ENCODE results near the gene PPP6R2.

DNA sequence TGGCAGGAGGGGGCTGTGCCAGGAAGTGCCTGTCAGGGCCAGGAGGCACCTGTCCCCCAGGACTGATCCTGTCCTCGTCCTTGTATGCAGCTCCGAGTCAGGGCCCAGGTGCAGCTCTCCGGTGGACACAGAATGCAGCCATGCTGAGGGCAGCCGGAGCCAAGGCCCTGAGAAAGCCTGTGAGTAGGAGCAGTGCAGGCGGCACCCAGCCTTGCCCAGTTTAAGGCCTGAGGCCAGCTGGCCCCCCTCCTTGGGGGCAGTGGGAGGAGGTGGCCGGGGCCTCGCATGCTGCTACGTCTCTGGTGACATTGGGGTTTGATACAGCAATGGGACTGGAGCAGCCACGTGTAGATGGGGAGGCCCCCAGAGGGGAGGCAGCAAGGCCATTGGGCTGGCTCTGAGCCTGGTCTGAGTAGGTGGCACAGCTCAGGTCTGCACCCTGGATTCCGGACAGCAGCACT is 96.8 kb downstream of the PPP6R2 start:
- TF ChIP-seq, protein P1, sequence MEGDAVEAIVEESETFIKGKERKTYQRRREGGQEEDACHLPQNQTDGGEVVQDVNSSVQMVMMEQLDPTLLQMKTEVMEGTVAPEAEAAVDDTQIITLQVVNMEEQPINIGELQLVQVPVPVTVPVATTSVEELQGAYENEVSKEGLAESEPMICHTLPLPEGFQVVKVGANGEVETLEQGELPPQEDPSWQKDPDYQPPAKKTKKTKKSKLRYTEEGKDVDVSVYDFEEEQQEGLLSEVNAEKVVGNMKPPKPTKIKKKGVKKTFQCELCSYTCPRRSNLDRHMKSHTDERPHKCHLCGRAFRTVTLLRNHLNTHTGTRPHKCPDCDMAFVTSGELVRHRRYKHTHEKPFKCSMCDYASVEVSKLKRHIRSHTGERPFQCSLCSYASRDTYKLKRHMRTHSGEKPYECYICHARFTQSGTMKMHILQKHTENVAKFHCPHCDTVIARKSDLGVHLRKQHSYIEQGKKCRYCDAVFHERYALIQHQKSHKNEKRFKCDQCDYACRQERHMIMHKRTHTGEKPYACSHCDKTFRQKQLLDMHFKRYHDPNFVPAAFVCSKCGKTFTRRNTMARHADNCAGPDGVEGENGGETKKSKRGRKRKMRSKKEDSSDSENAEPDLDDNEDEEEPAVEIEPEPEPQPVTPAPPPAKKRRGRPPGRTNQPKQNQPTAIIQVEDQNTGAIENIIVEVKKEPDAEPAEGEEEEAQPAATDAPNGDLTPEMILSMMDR (IDR thresholded peaks at IDR 0.05; ENCODE audit: poor library complexity, severe bottlenecking) = no peak
- TF ChIP-seq EP300 (conservative IDR thresholded peaks at IDR 0.05; ENCODE audit: poor library complexity, severe bottlenecking) = no peak
- no peak for TF ChIP-seq POLR2AphosphoS5 (IDR thresholded peaks at IDR 0.05)
- no peak for TF ChIP-seq EZH2 (IDR thresholded peaks at IDR 0.05; ENCODE audit: borderline replicate concordance, insufficient read depth, low read length, poor library complexity, severe bottlenecking)
- TF ChIP-seq RAD21 (conservative IDR thresholded peaks at IDR 0.05) = no peak
- no peak for TF ChIP-seq SMC3 (conservative IDR thresholded peaks at IDR 0.05; ENCODE audit: poor library complexity)
- TF ChIP-seq, protein P2, sequence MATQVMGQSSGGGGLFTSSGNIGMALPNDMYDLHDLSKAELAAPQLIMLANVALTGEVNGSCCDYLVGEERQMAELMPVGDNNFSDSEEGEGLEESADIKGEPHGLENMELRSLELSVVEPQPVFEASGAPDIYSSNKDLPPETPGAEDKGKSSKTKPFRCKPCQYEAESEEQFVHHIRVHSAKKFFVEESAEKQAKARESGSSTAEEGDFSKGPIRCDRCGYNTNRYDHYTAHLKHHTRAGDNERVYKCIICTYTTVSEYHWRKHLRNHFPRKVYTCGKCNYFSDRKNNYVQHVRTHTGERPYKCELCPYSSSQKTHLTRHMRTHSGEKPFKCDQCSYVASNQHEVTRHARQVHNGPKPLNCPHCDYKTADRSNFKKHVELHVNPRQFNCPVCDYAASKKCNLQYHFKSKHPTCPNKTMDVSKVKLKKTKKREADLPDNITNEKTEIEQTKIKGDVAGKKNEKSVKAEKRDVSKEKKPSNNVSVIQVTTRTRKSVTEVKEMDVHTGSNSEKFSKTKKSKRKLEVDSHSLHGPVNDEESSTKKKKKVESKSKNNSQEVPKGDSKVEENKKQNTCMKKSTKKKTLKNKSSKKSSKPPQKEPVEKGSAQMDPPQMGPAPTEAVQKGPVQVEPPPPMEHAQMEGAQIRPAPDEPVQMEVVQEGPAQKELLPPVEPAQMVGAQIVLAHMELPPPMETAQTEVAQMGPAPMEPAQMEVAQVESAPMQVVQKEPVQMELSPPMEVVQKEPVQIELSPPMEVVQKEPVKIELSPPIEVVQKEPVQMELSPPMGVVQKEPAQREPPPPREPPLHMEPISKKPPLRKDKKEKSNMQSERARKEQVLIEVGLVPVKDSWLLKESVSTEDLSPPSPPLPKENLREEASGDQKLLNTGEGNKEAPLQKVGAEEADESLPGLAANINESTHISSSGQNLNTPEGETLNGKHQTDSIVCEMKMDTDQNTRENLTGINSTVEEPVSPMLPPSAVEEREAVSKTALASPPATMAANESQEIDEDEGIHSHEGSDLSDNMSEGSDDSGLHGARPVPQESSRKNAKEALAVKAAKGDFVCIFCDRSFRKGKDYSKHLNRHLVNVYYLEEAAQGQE (IDR thresholded peaks at IDR 0.05; ENCODE audit: borderline replicate concordance) = no peak

All from neural cell (in vitro differentiated cells).